H1 (cell line): ENCODE results near the gene PTPN1. TPM values are rescaled to one million over a fixed set of nuclear protein-coding genes. Genes with fewer than 3 reads are reported as not detected.

Experiments used
- CTCF ChIA-PET: fragments of 300-600 bp; sonication (Branson Sonifier 250); formaldehyde crosslinking; loops from one replicate; lab custom pipeline; 2021; ENCODE audit not compliant: partially characterized antibody; lab: Charles Lee
- POLR2A ChIA-PET: fragments of 300-600 bp; sonication (Branson Sonifier 250); formaldehyde crosslinking; loops from one replicate; lab custom pipeline; 2021; ENCODE audit warnings: inconsistent platforms; ENCODE audit not compliant: partially characterized antibody; lab: Charles Lee
- DNase-seq, 2 experiments: peaks; one replicate each; pipeline versions ENCODE4 v3.0.0 to v3.0.0-alpha.2; 2010 to 2022; ENCODE audit warnings: low spot score in 2 of 2, low read depth in 1 of 2, mixed read lengths in 1 of 2
- FAIRE-seq: peaks from 2 replicates; lab custom pipeline; 2011; peaks lifted over from hg19 to GRCh38; lab: Jason Lieb, UNC
- H2AFZ ChIP-seq: 2 replicates; pipeline ENCODE4 v1.8.1; 2012; ENCODE audit warnings: low read length, inconsistent platforms
- H2AK5ac ChIP-seq: 2 replicates; pipeline ENCODE4 v1.6.1; 2013; ENCODE audit warnings: low read depth, low read length
- H2BK120ac ChIP-seq: replicated peaks from 2 replicates; pipeline ENCODE3; 2013; ENCODE audit warnings: low read depth, low read length, inconsistent platforms
- H2BK12ac ChIP-seq: 2 replicates; pipeline ENCODE4 v1.6.1; 2013; ENCODE audit warnings: low read depth, low read length
- H2BK15ac ChIP-seq: 2 replicates; pipeline ENCODE4 v1.6.1; 2013; ENCODE audit warnings: low read length
- H2BK20ac ChIP-seq: 2 replicates; pipeline ENCODE4 v1.6.1; 2013; ENCODE audit warnings: low read length
- H2BK5ac ChIP-seq: 2 replicates; pipeline ENCODE4 v1.6.1; 2013; ENCODE audit warnings: low read depth, low read length
- H3K14ac ChIP-seq: 2 replicates; pipeline ENCODE4 v1.6.1; 2013; ENCODE audit warnings: inconsistent platforms; ENCODE audit not compliant: insufficient read length
- H3K18ac ChIP-seq: 2 replicates; pipeline ENCODE4 v1.6.1; 2013; ENCODE audit warnings: low read length; ENCODE audit errors: extremely low read depth
- H3K23ac ChIP-seq: 2 replicates; pipeline ENCODE4 v1.6.1; 2013; ENCODE audit warnings: inconsistent platforms; ENCODE audit not compliant: insufficient read length
- H3K23me2 ChIP-seq: 2 replicates; pipeline ENCODE4 v1.6.1; 2013; ENCODE audit warnings: low read depth, low read length
- H3K27ac ChIP-seq: 2 replicates; pipeline ENCODE4 v1.6.1; 2011; ENCODE audit warnings: low read depth, low read length, inconsistent platforms
- H3K27me3 ChIP-seq, 4 experiments: replicated peaks in 1 of 4; 1 replicate in 1 of 4; 2 replicates in 3 of 4; pipeline versions ENCODE4 v1.6.1 to v1.8.1; 2011 to 2013; ENCODE audit warnings: low read length in 3 of 4, mild to moderate bottlenecking in 3 of 4, inconsistent platforms in 2 of 4, mixed read lengths in 2 of 4, moderate library complexity in 1 of 4; ENCODE audit not compliant: control insufficient read depth in 3 of 4, insufficient read depth in 3 of 4; ENCODE audit errors: extremely low read depth in 1 of 4
- H3K36me3 ChIP-seq, 4 experiments: 2 replicates each; pipeline versions ENCODE4 v1.6.1 to v1.8.1; 2011 to 2013; ENCODE audit warnings: mild to moderate bottlenecking in 4 of 4, low read length in 3 of 4, moderate library complexity in 2 of 4, control low read depth in 1 of 4, inconsistent platforms in 1 of 4; ENCODE audit not compliant: insufficient read depth in 4 of 4, control insufficient read depth in 2 of 4
- H3K4ac ChIP-seq: replicated peaks from 2 replicates; pipeline ENCODE3; 2013; ENCODE audit warnings: low read length, low read depth, mixed read lengths, inconsistent platforms; ENCODE audit not compliant: insufficient read length
- H3K4me1 ChIP-seq, 4 experiments: replicated peaks in 1 of 4; 1 replicate in 1 of 4; 2 replicates in 3 of 4; pipeline versions ENCODE4 v1.6.1 to v1.8.1; 2011 to 2013; ENCODE audit warnings: low read length in 3 of 4, inconsistent platforms in 2 of 4, mixed read lengths in 1 of 4; ENCODE audit not compliant: insufficient read depth in 4 of 4, control insufficient read depth in 3 of 4
- H3K4me2 ChIP-seq, 2 experiments: 2 replicates each; pipeline versions ENCODE4 v1.6.1 to v1.8.1; 2011 to 2013; ENCODE audit warnings: low read depth in 2 of 2, low read length in 2 of 2, control low read depth in 1 of 2, inconsistent platforms in 1 of 2, mild to moderate bottlenecking in 1 of 2; ENCODE audit not compliant: insufficient read depth in 1 of 2
- H3K4me3 ChIP-seq, 4 experiments: fragments of 200-600, 300-600 bp in 1 of 4; sonication (generic), shearing (Covaris generic), sonication (Bioruptor Twin) in 1 of 4; 2 replicates each; pipeline versions ENCODE4 v1.5.1 to v1.8.1; 2011 to 2016; ENCODE audit warnings: low read length in 4 of 4, low read depth in 3 of 4, control low read depth in 2 of 4, inconsistent platforms in 2 of 4, mild to moderate bottlenecking in 2 of 4, mixed read lengths in 1 of 4, moderate library complexity in 1 of 4; ENCODE audit not compliant: insufficient read depth in 2 of 4; ENCODE audit errors: extremely low read depth in 1 of 4
- H3K56ac ChIP-seq: replicated peaks from 2 replicates; pipeline ENCODE3; 2013; ENCODE audit warnings: low read depth, mild to moderate bottlenecking, mixed read lengths, low read length, inconsistent platforms; ENCODE audit not compliant: insufficient read length
- H3K79me1 ChIP-seq: 2 replicates; pipeline ENCODE4 v1.6.1; 2013; ENCODE audit warnings: low read depth, low read length, control low read depth
- H3K79me2 ChIP-seq, 2 experiments: 2 replicates each; pipeline versions ENCODE4 v1.6.1 to v1.8.1; 2012 to 2013; ENCODE audit warnings: low read length in 2 of 2, mild to moderate bottlenecking in 2 of 2, inconsistent platforms in 1 of 2; ENCODE audit not compliant: insufficient read depth in 2 of 2, control insufficient read depth in 1 of 2
- H3K9ac ChIP-seq, 4 experiments: replicated peaks in 1 of 4; 1 replicate in 1 of 4; 2 replicates in 3 of 4; pipeline versions ENCODE4 v1.6.1 to v1.8.1; 2011 to 2013; ENCODE audit warnings: low read depth in 3 of 4, low read length in 3 of 4, control low read depth in 2 of 4, mild to moderate bottlenecking in 2 of 4, moderate library complexity in 2 of 4, inconsistent platforms in 1 of 4; ENCODE audit errors: extremely low read depth in 1 of 4
- H3K9me3 ChIP-seq, 2 experiments: 2 replicates each; pipeline versions ENCODE4 v1.6.1 to v1.8.1; 2012 to 2013; ENCODE audit warnings: mild to moderate bottlenecking in 2 of 2, moderate library complexity in 2 of 2, control low read depth in 1 of 2, inconsistent platforms in 1 of 2, low read depth in 1 of 2, low read length in 1 of 2, mixed read lengths in 1 of 2; ENCODE audit not compliant: insufficient read depth in 2 of 2
- H4K20me1 ChIP-seq, 2 experiments: replicated peaks in 1 of 2; 2 replicates each; pipeline versions ENCODE3 to v1.8.1; 2011 to 2013; ENCODE audit warnings: inconsistent platforms in 2 of 2, low read length in 2 of 2, mild to moderate bottlenecking in 1 of 2; ENCODE audit not compliant: insufficient read depth in 2 of 2, control insufficient read depth in 1 of 2
- H4K5ac ChIP-seq: 2 replicates; pipeline ENCODE4 v1.6.1; 2013; ENCODE audit warnings: low read length, low read depth, mixed read lengths, inconsistent platforms; ENCODE audit not compliant: insufficient read length
- H4K8ac ChIP-seq: 2 replicates; pipeline ENCODE4 v1.8.0; 2013; ENCODE audit warnings: mild to moderate bottlenecking, moderate library complexity, low read length, inconsistent platforms; ENCODE audit not compliant: insufficient read depth; ENCODE audit errors: extremely low read depth
- H4K91ac ChIP-seq: replicated peaks from 2 replicates; pipeline ENCODE3; 2013; ENCODE audit warnings: low read length, mixed read lengths, inconsistent platforms; ENCODE audit not compliant: insufficient read length
- ASH2L ChIP-seq: fragments of 200-600, 300-600 bp; sonication (generic); IDR thresholded peaks from one replicate; pipeline ENCODE4 v1.7.1; 2017; ENCODE audit warnings: low read length
- CEBPB ChIP-seq: IDR thresholded peaks from 2 replicates; pipeline ENCODE4 v1.6.1; 2012; ENCODE audit warnings: low read depth, low read length
- FOSL1 ChIP-seq: IDR thresholded peaks from 2 replicates; pipeline ENCODE4 v1.6.1; 2011; ENCODE audit warnings: mild to moderate bottlenecking, low read depth, low read length, moderate library complexity; ENCODE audit not compliant: insufficient read depth
- RAD21 ChIP-seq, 2 experiments: IDR thresholded peaks in 1 of 2; conservative IDR thresholded peaks in 1 of 2; 2 replicates each; pipeline ENCODE4 v1.6.1; 2011; ENCODE audit warnings: low read depth in 2 of 2, low read length in 2 of 2, improper control_type of control experiment in 1 of 2, inconsistent platforms in 1 of 2, mild to moderate bottlenecking in 1 of 2, moderate library complexity in 1 of 2
- SP4 ChIP-seq: IDR thresholded peaks from 2 replicates; pipeline ENCODE4 v1.6.1; 2012; ENCODE audit warnings: low read length, inconsistent platforms
- TAF1 ChIP-seq: IDR thresholded peaks from 2 replicates; pipeline ENCODE4 v1.6.1; 2011; ENCODE audit warnings: mild to moderate bottlenecking, low read depth, low read length
- WGBS, 2 experiments: shearing (Covaris generic) in 1 of 2; methylation state at CpG; one replicate each; pipeline versions ENCODE4 v1.1.6 to v1.1.7; 2013 to 2015; ENCODE audit warnings: low lambda C conversion rate in 2 of 2, mixed read lengths in 2 of 2, inconsistent platforms in 1 of 2, low coverage in 1 of 2, missing lambda C conversion rate in 1 of 2; ENCODE audit not compliant: insufficient replicate concordance in 2 of 2, insufficient coverage in 1 of 2, insufficient read length in 1 of 2; ENCODE audit errors: extremely low coverage in 1 of 2, missing lambda C conversion rate in 1 of 2; 5-methylcytosine and 5-hydroxymethylcytosine counted together
- polyA plus RNA-seq, 7 experiments: library from polyadenylated mRNA; depleted of rRNA in 3 of 7; stranded (reverse) in 5 of 7; unstranded in 2 of 7; fragments of >200 nt in 5 of 7; fragments of 200-250 nt in 2 of 7; gene quantifications; 1 replicate in 5 of 7; 2 replicates in 1 of 7; 4 replicates in 1 of 7; pipeline versions ENCODE4 v1.2.1 to v1.2.3, GENCODE V29; 2011 to 2013; ENCODE audit warnings: missing spikeins in 2 of 7, mixed read lengths in 2 of 7
- total RNA-seq: library from RNA; stranded (reverse); fragmentation: NEBNext Ultra II Directional; extraction: Animal tissue kit (Norgen Biotek cat#: 25700); gene quantifications from 2 replicates; pipeline ENCODE4 v1.2.1, GENCODE V29; 2021
- TF ChIP-seq, protein P1 (sequence below), 3 experiments: IDR thresholded peaks; 1 replicate in 2 of 3; 2 replicates in 1 of 3; pipeline versions ENCODE4 v1.5.1 to v1.6.1; 2011; ENCODE audit warnings: low read length in 3 of 3, mild to moderate bottlenecking in 3 of 3, inconsistent platforms in 2 of 3, low read depth in 1 of 3, moderate library complexity in 1 of 3; ENCODE audit not compliant: insufficient read depth in 1 of 3; ENCODE audit errors: control extremely low read depth in 1 of 3
- TF ChIP-seq, protein P2 (sequence below): IDR thresholded peaks from 2 replicates; pipeline ENCODE4 v1.6.1; 2011; ENCODE audit warnings: low read length, improper control_type of control experiment
- TF ChIP-seq, protein P3 (sequence below): IDR thresholded peaks from 2 replicates; pipeline ENCODE4 v1.6.1; 2012; ENCODE audit warnings: inconsistent platforms

Gene PTPN1
- total and polyA plus RNA-seq, 2 of the 8 experiments (the other 6 are each of a cell fraction or from before 2014, with no cell fraction given) = 18.6 to 32.1 TPM

DNA sequence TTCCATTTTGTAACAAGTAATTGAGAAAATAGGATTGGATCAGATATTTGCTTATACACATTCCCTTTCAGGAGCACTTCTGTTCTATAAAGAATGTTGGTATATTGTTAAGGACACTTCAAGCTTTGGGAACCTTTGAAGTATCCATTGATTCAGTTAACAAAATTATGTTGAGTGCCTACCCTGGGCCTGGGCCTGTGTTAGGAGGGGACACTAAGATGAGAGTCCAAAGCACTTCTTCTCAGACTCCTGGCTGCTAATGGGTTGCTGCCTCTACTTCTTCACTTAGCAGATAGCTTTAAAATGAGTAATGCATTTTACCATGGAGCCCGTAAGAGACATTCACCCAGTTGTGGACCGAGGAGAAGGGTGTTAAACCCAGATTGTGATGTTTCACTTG is 40.3 kb downstream of the PTPN1 start:
- H4K8ac ChIP-seq = no peak overlapping the region
- no peak overlapping the region for H3K4ac ChIP-seq
- H2AK5ac ChIP-seq = no peak overlapping the region
- peaks cover 2 to 3% of the 10 kb centered on the region in 2 experiments for H4K20me1 ChIP-seq
- H3K27me3 ChIP-seq = no peaks in the 10 kb centered on the region
- no peak overlapping the region for H3K9ac ChIP-seq
- H3K56ac ChIP-seq = no peak overlapping the region
- peaks cover 7% of the 10 kb centered on the region for H3K79me1 ChIP-seq
- no peak overlapping the region for H2BK15ac ChIP-seq
- FAIRE-seq (no peak), DNase-seq (no peak)
- no peak overlapping the region for H3K14ac ChIP-seq
- H3K4me1 ChIP-seq = peaks cover 0 to 3% (median 0%) of the 10 kb centered on the region in 4 experiments; a peak in 1 of 7 replicates
- no peak overlapping the region for H2AFZ ChIP-seq
- CTCF ChIA-PET = interaction anchor here (0.8 to 1.5 kb wide), 2 partner anchors 12 to 48 kb away, joined by 3 read pairs; no protein-coding TSS in a partner anchor
- WGBS, 2 experiments = 86% methylated on average over 2 of the region's 2 CpGs; no CpG with 5 or more reads in 1 of the 2 experiments
- POLR2A ChIA-PET = interaction anchor here (1.3 kb wide), 1 partner anchor 11 kb away, joined by 3 read pairs; no protein-coding TSS in a partner anchor
- no peak overlapping the region for H2BK5ac ChIP-seq
- no peak overlapping the region for H4K5ac ChIP-seq
- no peak overlapping the region for H3K4me3 ChIP-seq
- no peak overlapping the region for H2BK120ac ChIP-seq
- no peak overlapping the region for H2BK12ac ChIP-seq
- H3K4me2 ChIP-seq = no peak overlapping the region
- H2BK20ac ChIP-seq = no peak overlapping the region
- no peak overlapping the region for H4K91ac ChIP-seq
- no peaks in the 10 kb centered on the region for H3K9me3 ChIP-seq
- peaks cover 4 to 15% of the 10 kb centered on the region in 2 experiments; a peak in 2 of 4 replicates for H3K79me2 ChIP-seq
- no peak overlapping the region for H3K27ac ChIP-seq
- no peak overlapping the region for H3K18ac ChIP-seq
- H3K36me3 ChIP-seq = no peaks in the 10 kb centered on the region
- peaks cover 2% of the 10 kb centered on the region; the same call in 1 of the 2 replicates for H3K23me2 ChIP-seq
- H3K23ac ChIP-seq = no peak overlapping the region
- TF ChIP-seq TAF1 (no peak), ASH2L (no peak), FOSL1 (no peak), CEBPB (no peak), SP4 (no peak), RAD21 (IDR thresholded peaks at IDR 0.05 in 1 of 2, conservative IDR thresholded peaks at IDR 0.05 in 1 of 2; ENCODE audit: low read depth in 2 of 2, low read length in 2 of 2) (no peak)
- TF ChIP-seq, protein P1, sequence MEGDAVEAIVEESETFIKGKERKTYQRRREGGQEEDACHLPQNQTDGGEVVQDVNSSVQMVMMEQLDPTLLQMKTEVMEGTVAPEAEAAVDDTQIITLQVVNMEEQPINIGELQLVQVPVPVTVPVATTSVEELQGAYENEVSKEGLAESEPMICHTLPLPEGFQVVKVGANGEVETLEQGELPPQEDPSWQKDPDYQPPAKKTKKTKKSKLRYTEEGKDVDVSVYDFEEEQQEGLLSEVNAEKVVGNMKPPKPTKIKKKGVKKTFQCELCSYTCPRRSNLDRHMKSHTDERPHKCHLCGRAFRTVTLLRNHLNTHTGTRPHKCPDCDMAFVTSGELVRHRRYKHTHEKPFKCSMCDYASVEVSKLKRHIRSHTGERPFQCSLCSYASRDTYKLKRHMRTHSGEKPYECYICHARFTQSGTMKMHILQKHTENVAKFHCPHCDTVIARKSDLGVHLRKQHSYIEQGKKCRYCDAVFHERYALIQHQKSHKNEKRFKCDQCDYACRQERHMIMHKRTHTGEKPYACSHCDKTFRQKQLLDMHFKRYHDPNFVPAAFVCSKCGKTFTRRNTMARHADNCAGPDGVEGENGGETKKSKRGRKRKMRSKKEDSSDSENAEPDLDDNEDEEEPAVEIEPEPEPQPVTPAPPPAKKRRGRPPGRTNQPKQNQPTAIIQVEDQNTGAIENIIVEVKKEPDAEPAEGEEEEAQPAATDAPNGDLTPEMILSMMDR (IDR thresholded peaks at IDR 0.05; ENCODE audit: control extremely low read depth in 1 of 3, insufficient read depth in 1 of 3, low read depth in 1 of 3, low read length in 3 of 3) = no peak
- TF ChIP-seq, protein P2, sequence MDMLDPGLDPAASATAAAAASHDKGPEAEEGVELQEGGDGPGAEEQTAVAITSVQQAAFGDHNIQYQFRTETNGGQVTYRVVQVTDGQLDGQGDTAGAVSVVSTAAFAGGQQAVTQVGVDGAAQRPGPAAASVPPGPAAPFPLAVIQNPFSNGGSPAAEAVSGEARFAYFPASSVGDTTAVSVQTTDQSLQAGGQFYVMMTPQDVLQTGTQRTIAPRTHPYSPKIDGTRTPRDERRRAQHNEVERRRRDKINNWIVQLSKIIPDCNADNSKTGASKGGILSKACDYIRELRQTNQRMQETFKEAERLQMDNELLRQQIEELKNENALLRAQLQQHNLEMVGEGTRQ = no peak
- TF ChIP-seq, protein P3, sequence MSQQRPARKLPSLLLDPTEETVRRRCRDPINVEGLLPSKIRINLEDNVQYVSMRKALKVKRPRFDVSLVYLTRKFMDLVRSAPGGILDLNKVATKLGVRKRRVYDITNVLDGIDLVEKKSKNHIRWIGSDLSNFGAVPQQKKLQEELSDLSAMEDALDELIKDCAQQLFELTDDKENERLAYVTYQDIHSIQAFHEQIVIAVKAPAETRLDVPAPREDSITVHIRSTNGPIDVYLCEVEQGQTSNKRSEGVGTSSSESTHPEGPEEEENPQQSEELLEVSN = no peak
